Endodermal cell (in vitro differentiated cells): ENCODE data around the gene CENPQ. TPM values are rescaled to one million over a fixed set of nuclear protein-coding genes. Genes with fewer than 3 reads are reported as not detected.
A peak's percentile ranks its signal among the peaks of the same experiment; 100 is the strongest.

Experiments used
- DNase-seq: peaks from one replicate; pipeline ENCODE4 v3.0.0-alpha.2; 2017
- H3K27ac ChIP-seq: 2 replicates; pipeline ENCODE4 v1.5.1; 2013; ENCODE audit warnings: mild to moderate bottlenecking, low read depth, low read length, moderate library complexity
- H3K27me3 ChIP-seq: 2 replicates; pipeline ENCODE4 v1.6.1; 2013; ENCODE audit warnings: mild to moderate bottlenecking, low read length, moderate library complexity; ENCODE audit not compliant: insufficient read depth, control insufficient read depth, poor library complexity, severe bottlenecking
- H3K36me3 ChIP-seq: 2 replicates; pipeline ENCODE4 v1.7.0; 2013; ENCODE audit warnings: mild to moderate bottlenecking, low read length, moderate library complexity; ENCODE audit not compliant: control insufficient read depth, insufficient read depth
- H3K4me1 ChIP-seq: one replicate; pipeline ENCODE4 v1.7.0; 2013; ENCODE audit warnings: low read length; ENCODE audit not compliant: control insufficient read depth, insufficient read depth
- H3K4me3 ChIP-seq: 2 replicates; pipeline ENCODE4 v1.5.1; 2013; ENCODE audit warnings: mild to moderate bottlenecking, low read length, moderate library complexity
- H3K9ac ChIP-seq: 2 replicates; pipeline ENCODE4 v1.6.1; 2013; ENCODE audit warnings: mild to moderate bottlenecking, low read length, moderate library complexity; ENCODE audit not compliant: poor library complexity, severe bottlenecking; ENCODE audit errors: extremely low read depth
- H3K9me3 ChIP-seq: 2 replicates; pipeline ENCODE4 v1.6.1; 2013; ENCODE audit warnings: mild to moderate bottlenecking, low read length, moderate library complexity; ENCODE audit not compliant: control insufficient read depth
- H3K27ac Mint-ChIP-seq: 2 replicates; pipeline ENCODE4 v1.8.0; 2020; ENCODE audit warnings: mixed read lengths
- H3K27me3 Mint-ChIP-seq: 2 replicates; pipeline ENCODE4 v1.8.0; 2021; ENCODE audit warnings: mild to moderate bottlenecking, mixed read lengths; ENCODE audit not compliant: insufficient read depth
- H3K36me3 Mint-ChIP-seq: 2 replicates; pipeline ENCODE4 v1.8.0; 2020; ENCODE audit warnings: low read depth, mixed read lengths
- H3K4me1 Mint-ChIP-seq: 2 replicates; pipeline ENCODE4 v1.8.0; 2020; ENCODE audit warnings: mixed read lengths
- H3K4me3 Mint-ChIP-seq: 2 replicates; pipeline ENCODE4 v1.8.0; 2020; ENCODE audit warnings: mild to moderate bottlenecking, moderate library complexity, mixed read lengths
- H3K9me3 Mint-ChIP-seq: 2 replicates; pipeline ENCODE4 v1.8.0; 2020; ENCODE audit warnings: mild to moderate bottlenecking, mixed read lengths
- CTCF ChIP-seq: fragments of 200-600 bp; sonication (generic); conservative IDR thresholded peaks from 2 replicates; pipeline ENCODE4 v1.5.0; 2021; ENCODE audit warnings: antibody characterized with exemption, mild to moderate bottlenecking
- WGBS, 2 experiments: methylation state at CpG; one replicate each; pipeline versions ENCODE4 v1.1.5 to v1.1.7; 2013; ENCODE audit warnings: missing lambda C conversion rate in 2 of 2, mixed read lengths in 1 of 2; ENCODE audit not compliant: insufficient coverage in 1 of 2, insufficient read length in 1 of 2; 5-methylcytosine and 5-hydroxymethylcytosine counted together
- total RNA-seq, 2 donors: library from RNA; stranded (reverse); fragmentation: NEBNext Ultra II Directional in 1 of 2; extraction: Animal tissue kit (Norgen Biotek cat#: 25700) in 1 of 2; gene quantifications; 2 replicates in 1 of 2; 3 replicates in 1 of 2; pipeline ENCODE4 v1.2.1, GENCODE V29; 2021

Gene CENPQ
- total RNA-seq, 2 donors from 2014 or later = 13.9 to 22.2 TPM

- Histone ChIP-seq H3K4me1 (no peaks in the 10 kb centered on the region), H3K27ac (no peak overlapping the region), H3K9ac (no peak overlapping the region), H3K27me3 (no peaks in the 10 kb centered on the region), H3K36me3 (no peaks in the 10 kb centered on the region), H3K9me3 (peaks cover 8% of the 10 kb centered on the region), H3K4me3 (no peak overlapping the region)
- peak; percentile 43 for TF ChIP-seq CTCF
- Mint-ChIP-seq H3K27ac (no peak overlapping the region), H3K4me1 (no peaks in the 10 kb centered on the region), H3K9me3 (no peaks in the 10 kb centered on the region), H3K36me3 (peaks cover 1% of the 10 kb centered on the region), H3K27me3 (no peaks in the 10 kb centered on the region), H3K4me3 (no peak overlapping the region)
- 67% methylated on average over 1 of the region's 1 CpG; no CpG with 5 or more reads in 1 of the 2 experiments for WGBS, 2 experiments
- DNase-seq = no peak
These were observed 39.4 kb upstream of the CENPQ start for GRCh38 chr6:49423817-49424216.

- Mint-ChIP-seq H3K27ac (no peak overlapping the region), H3K4me3 (no peak overlapping the region), H3K4me1 (no peaks in the 10 kb centered on the region), H3K9me3 (no peaks in the 10 kb centered on the region), H3K36me3 (peaks cover 21% of the 10 kb centered on the region), H3K27me3 (no peaks in the 10 kb centered on the region)
- H3K9ac ChIP-seq = no peak overlapping the region
- H3K4me3 ChIP-seq = no peak overlapping the region
- no peaks in the 10 kb centered on the region for H3K27me3 ChIP-seq
- peaks cover 21% of the 10 kb centered on the region for H3K36me3 ChIP-seq
- 85% methylated on average over 2 of the region's 2 CpGs; no CpG with 5 or more reads in 1 of the 2 experiments for WGBS, 2 experiments
- no peak for TF ChIP-seq CTCF
- DNase-seq = no peak
- H3K9me3 ChIP-seq = peaks cover 9% of the 10 kb centered on the region
- H3K27ac ChIP-seq = no peak overlapping the region
- H3K4me1 ChIP-seq = no peaks in the 10 kb centered on the region
These were observed 33.0 kb upstream of the CENPQ start for GRCh38 chr6:49430187-49430586.

GRCh38 chr6:49430866-49431265 lies 32.3 kb upstream of the CENPQ start:
- DNase-seq = no peak
- Histone ChIP-seq H3K27ac (no peak overlapping the region), H3K9me3 (peaks cover 9% of the 10 kb centered on the region), H3K27me3 (no peaks in the 10 kb centered on the region), H3K4me1 (no peaks in the 10 kb centered on the region), H3K4me3 (no peak overlapping the region), H3K9ac (no peak overlapping the region), H3K36me3 (peaks cover 28% of the 10 kb centered on the region)
- Mint-ChIP-seq H3K4me1 (no peaks in the 10 kb centered on the region), H3K27me3 (no peaks in the 10 kb centered on the region), H3K27ac (no peak overlapping the region), H3K4me3 (no peak overlapping the region), H3K36me3 (peaks cover 28% of the 10 kb centered on the region), H3K9me3 (no peaks in the 10 kb centered on the region)
- WGBS, 2 experiments = no CpG with 5 or more reads among the region's 1 CpG
- TF ChIP-seq CTCF = no peak
